HG03571 (cell line): ENCODE data around the gene L3MBTL1.

Source experiments
- ATAC-seq: cut with Tn5 transposase; IDR thresholded peaks from one replicate; pipeline ENCODE4 v1.9.1; 2021; ENCODE audit not compliant: unreplicated experiment

L3MBTL1 gene

DNA sequence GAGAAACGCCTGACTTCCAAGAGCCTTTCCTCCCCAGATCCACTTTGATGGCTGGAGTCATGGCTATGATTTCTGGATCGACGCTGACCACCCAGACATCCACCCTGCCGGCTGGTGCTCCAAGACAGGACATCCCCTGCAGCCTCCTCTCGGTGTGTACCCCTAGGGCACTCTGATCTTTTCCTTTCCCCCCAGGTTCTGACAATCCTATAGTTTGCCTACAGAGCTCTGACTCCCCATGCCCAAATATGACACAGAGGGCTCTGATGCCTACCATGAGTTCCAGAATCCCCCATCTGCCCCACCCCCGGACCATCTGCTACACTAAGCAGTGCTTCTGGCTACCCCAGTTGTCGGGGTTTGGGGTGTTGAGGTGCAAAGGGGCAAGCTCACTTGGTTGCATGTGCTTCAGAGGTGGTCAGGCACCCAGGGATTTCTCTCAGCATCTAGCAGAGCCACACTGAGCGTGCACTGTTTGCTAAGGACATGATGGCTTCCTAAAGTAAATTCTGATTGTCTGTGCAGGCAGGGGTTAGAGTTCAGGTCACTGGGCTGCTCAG is 27.4 kb downstream of the L3MBTL1 start:
- ATAC-seq, result no peak

DNA sequence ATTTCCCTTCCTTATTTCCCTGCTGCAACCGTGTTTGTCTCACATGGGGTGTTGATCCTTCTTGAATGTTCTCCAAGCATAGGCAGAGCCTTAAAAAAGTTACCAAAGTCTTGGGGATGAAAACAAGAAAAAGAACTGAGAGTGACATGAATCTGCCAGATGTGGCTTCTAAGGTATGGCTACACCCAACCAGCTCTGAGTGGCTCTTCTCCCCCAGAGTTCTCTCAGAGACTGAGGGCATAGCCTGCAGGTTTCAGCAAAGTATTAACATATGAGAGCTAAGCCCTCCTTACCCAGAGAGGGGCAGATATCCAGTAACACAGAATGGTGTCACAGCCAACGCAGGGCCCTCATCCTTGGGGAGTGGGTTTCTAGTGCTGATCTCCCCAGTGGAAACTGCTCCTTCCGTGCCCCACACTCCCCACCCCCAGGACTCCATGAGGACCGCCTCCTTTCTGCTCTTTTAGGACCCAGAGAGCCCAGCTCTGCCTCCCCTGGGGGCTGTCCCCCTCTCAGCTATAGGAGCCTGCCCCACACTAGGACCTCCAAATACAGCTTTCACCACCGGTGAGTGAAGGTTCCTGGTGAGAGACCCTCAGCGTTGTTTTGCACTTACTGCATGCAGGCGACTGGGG is 28.0 kb downstream of the L3MBTL1 start:
- ATAC-seq, result no peak

DNA sequence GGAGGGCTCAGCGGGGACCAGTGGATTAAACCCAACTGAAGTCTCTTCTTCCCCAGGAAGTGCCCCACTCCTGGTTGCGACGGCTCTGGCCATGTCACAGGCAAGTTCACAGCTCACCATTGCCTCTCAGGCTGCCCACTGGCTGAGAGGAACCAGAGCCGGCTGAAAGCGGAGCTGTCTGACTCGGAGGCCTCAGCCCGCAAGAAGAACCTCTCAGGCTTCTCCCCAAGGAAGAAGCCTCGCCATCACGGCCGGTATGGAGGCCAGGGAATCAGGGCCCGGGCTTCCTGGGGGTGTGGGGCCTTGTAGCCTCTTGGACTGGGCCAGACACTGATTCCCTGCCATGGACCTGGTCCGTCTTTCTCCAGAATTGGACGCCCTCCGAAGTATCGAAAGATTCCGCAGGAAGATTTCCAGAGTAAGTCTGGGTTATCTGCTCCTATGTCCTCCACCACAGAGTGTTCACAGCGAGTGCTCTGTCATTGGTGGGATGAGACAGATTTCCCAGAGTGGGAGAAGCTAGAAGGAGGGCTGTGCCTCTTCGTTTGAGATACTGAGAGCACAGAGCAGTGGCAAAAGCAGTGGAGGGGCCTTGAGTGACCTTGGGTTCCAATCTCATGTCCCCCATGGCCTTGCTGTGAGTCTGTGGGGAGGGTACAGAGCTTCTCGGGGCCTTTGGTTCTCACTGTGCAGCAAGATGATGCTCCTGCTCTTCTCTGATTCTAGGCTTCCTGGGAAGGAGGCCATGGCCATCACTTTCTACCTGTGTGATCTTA is 28.7 kb downstream of the L3MBTL1 start:
- ATAC-seq, result no peak

DNA sequence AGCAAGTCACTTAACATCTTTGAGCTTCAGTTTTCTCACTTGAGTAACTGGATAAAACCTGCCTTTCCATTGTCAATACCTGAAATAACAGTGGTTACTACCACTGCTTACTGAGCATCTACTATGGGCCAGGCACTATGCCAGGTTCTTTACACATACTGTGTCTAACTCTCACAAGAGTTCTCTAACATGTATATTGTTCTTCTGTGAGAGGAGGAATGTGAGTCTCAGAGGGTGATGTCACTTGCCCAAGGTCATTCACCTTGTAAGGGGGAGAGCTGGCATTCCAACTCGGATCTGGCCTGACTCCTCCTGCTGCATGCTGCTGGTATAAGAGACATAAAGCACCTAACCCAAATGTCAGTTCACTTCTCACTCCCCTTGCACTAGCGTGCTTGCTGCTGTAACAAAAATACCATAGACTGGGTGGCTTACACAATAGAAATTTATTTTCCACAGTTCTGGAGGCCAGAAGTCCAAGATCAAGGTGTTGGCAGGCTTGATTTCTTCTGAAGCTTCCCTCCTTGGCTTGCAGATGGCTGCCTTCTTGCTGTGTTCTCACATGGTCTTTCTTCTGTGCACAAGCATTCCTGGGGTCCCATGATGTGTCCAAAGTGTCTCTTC is 29.4 kb downstream of the L3MBTL1 start:
- ATAC-seq, result no peak

DNA sequence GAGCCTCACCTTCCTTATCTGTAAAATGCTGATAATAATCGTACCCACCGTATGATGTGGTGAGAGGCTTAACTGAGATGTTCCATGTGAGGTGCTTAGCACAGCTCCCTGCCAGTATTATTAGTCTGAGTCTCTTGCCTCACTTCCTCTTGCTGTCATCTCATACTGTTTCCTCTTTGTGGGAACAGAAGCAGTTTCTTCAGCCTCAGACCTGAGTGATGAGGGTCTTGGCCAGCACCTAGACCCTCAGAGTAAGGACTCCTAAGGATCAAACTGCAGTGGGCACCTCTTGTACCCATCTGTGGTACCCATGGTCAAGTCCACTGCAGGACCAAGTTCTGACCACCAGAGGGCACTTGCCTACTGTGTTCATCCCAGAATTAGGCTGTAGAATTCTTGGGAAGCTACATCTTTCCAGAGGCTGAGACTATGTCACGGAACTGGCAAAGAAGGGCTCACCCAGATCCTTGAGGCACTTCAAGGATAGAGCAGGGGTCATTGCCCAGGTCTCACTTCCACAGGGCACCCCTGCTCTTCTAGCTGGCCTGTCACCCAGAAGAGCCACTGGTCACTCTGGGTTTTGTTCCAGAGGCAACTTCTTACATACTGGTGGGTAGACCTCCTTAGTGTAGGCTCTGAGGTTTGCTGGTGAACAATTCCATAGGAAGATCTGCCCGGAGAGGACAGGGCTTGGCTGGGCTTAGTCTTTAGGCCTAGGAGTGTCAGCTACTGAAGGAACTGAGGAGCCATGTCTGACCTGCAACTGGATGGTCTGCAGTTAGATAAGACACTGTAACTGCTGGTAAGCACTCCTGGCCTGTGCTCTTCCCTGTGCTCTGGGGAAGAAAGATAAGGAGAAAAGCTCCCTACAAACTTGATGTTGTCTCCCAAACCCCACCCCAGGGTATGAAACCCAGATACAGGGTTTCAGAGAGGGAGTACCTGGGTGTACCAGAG is 30.7 kb downstream of the L3MBTL1 start:
- ATAC-seq, result no peak

DNA sequence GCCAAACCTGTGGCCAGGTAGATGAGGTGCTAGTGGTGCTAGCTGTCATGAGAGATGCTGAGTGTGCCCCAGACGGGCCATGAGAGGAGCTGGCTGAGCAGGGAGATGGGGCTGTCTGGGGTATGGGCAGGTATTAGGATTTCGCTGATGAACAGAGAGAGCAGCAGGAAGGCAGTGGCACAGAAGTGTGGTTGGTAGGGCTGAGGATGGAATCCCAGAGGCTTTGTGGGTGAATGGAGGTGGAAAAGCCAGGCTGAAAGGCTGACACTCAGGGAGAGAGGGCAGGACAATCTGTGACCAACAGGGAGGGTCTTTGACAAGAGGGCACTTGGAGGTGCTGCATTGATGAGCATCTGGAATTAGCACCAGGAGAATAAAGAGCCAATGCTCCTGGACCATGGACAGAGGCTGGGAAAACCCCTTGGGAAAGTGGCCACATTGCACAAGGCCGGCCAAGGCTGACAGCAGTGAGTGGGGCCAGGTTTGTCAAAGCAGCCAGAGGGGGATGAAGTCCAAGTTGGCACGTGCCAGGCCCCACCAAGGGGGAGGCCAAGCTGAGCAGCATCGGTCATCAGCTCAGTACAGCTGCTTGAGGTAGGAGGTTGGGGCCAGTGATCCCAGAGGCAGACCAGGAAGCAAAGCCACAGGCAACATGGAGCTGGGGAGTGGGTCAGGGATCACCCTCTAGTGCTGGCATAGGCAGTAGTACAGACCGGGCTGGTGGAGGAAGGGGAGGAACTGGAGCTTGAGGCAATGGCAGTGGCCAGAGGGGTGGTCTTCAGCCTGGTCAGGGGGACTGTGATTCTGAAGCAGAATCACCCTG is 31.6 kb downstream of the L3MBTL1 start:
- ATAC-seq, result no peak

DNA sequence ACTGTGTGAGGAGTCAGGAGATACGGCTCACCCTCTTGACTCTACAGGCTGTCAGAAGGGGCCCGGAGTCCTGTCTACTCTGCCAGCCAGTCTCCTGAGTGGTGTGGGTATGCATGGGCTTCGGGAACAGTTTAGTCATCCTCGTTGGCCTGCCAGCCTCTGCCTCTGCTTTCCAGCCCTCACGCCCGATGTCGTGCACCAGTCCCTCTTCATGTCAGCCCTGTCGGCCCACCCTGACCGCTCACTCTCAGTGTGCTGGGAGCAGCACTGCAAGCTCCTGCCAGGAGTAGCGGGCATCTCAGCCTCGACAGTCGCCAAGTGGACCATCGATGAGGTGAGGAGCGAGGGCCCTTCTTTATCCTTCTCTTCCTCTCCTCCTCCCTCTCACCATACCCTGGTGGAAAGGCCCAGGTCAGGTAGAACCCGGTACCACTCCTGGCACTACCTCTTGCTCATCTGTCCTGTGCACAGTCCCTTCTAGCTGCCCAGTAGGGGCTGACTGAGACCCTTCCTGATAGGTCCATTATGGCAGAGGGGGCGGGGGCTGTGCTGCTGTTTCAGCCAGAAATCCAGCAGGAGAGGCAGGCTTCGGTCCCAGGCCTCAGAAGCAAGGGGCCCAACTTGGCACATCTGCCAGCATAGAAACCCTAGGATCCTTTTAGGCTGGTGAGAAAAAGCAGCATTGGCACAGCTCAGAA is 32.6 kb downstream of the L3MBTL1 start:
- no peak for ATAC-seq

DNA sequence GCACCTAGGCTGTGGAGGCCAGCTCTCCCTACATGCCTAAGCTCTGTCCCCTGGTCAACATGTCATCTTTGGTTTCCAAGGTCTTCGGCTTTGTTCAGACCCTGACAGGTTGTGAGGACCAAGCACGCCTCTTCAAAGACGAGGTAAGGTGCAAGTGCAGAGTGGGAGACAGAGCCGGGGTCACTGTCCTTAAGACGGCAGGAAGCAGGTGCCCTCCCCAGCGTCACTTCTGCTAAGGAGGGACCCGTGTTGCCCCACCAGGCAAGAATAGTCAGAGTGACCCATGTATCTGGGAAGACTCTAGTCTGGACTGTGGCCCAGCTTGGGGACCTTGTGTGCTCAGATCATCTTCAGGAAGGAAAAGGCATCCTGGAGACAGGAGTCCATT is 33.2 kb downstream of the L3MBTL1 start:
- no peak for ATAC-seq

DNA sequence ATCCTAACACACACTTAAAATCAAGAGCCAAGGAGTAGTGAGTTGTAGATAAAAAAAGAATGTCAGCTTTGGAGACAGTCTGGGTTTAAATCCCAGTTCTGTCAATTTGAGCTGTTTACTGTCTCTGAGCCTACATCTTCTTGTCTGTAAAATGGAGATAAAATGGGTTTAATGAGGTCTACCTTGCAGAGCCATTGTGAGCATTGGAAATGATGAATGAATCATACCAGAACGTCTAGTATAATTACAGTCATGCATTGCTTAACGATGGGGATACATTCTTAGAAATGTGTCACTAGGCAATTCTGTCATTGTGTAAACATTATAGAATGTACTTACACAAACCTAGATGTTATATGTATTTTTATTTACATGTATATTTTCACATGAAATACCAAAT is 33.7 kb downstream of the L3MBTL1 start:
- ATAC-seq, result no peak

DNA sequence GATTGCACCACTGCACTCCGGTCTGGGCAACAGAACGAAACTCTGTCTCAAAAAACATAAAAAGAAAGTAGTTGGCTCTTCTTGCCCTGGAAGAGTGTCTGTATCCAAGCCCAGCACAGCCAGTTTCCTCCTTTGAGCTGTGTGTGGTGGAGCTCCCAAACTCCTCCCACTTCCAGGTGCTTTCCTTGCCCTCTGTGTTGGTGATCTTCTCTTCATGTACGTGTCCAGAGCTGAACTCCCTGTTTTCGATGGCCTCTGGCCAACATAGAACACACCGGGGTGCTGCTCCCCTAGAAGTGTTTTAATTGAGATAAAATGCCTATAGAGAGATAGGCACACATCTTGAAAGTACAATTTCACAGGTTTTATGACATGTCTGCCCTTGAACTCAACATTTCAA is 34.7 kb downstream of the L3MBTL1 start:
- ATAC-seq, result no peak

DNA sequence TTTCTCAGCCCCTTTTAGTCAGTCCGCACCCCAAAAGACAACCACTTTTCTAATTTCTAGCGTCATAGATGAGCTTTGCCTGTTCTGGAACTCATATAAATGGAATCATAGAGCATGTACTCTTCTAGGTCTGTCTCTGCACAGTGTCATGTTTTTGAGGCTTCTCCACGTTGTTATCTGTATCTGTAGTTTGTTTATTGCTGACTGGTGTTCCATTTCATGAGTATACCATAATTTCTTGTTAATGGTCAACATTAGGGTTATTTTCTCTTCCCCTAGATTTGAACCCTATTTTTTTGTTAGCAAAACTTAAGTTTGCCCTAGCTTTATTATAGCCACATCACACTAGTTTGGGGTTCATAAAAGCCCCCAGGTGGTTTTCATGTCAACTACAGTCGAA is 35.2 kb downstream of the L3MBTL1 start:
- no peak for ATAC-seq

DNA sequence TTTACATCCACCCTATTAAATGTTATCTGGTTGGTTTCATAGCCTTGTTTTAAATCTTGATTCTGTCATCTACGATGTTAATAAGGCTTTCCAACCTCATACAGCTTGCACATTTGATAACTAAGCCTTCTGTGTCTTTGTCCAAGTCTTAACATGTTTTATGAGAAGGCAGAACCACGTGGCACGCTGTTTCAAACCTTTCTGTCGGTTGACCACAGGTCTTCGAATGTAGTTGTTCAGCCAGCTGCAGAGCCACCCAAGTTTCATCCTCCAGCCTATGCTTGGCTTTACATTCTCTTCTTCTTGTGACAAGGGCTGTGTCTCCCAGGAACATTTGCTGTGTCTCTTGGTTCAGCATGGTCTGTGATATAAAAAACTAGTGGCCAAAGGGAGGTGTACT is 35.6 kb downstream of the L3MBTL1 start:
- ATAC-seq, result no peak

DNA sequence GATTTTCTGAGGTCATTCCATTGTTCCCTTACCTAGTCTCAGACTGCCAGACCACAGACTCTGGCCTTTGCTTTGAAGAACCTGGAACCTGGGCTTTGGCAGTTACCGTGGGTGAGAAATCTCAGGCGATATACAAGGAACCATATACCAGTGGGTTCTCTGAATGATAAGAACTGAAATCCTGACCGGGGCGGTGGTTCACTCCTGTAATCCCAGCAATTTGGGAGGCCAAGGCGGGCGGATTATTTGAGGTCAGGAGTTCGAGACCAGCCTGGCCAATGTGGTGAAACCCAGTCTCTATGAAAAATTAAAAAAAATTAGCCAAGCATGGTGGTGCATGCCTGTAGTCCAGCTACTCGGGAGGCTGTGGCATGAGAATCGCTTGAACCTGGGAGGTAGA is 37.0 kb downstream of the L3MBTL1 start:
- no peak for ATAC-seq

DNA sequence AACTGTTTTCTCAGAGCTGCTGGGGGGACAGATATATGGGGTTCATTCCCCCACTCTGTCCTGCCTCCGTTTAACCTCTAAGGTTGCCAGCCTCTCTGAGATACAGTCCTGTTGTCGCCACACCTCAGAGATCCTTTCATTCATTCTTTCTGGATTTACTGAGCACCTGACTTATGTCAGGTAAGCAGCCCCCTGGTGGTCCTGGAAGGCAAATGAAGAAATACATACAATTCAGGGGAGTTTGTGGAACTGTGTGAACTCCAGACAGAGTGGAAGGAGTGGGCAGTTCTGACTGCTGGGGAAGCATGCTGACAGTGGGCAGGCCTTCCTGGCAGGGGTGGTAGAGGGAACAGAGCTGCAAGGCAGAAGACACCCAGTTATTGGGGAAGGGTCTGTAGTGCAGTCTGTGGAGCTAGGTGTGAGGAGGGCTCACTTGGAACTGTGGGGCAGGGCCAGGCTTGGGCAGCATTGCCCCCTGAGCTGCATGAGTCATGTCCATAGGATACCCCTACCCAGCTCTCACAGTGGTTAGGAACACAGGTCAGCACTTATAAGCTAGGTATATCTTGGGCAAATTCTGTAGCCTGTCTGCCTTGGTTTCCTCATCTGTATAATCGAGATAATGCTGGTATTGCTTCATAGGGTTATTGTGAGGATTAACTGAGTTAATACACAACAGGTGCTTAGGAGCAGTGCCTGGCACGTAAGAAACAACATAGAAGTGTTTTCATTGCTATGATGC is 38.5 kb downstream of the L3MBTL1 start:
- ATAC-seq, result no peak

DNA sequence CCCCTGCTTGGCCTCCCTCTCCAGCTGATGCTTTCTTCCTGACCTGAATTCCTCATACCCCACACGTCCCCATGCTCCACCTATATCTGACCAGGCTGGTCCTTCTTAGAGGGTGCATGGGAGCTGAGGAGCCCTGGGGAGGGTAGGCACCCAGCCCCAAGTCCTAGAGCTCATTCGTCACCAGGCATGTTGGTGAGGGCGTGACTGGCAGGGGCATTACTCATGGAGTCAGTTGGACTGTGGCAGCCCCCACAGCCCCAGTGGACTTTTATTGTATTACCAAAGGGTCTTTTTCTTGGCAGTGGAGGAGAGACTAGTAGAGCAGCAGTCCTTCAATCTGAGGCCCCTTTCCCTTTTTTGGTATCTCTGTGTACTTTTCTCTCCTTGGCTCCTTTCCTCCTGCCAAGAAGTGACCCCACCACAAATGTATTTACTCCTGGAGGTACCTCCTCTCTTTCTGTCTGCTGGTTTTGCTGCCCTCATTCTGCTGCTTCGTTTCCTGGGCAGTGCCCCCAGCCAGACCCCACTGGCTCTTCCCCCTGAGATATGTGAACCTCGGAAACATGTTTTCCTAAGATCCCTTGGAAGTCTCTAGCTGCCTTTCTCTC is 40.9 kb downstream of the L3MBTL1 start:
- no peak for ATAC-seq

DNA sequence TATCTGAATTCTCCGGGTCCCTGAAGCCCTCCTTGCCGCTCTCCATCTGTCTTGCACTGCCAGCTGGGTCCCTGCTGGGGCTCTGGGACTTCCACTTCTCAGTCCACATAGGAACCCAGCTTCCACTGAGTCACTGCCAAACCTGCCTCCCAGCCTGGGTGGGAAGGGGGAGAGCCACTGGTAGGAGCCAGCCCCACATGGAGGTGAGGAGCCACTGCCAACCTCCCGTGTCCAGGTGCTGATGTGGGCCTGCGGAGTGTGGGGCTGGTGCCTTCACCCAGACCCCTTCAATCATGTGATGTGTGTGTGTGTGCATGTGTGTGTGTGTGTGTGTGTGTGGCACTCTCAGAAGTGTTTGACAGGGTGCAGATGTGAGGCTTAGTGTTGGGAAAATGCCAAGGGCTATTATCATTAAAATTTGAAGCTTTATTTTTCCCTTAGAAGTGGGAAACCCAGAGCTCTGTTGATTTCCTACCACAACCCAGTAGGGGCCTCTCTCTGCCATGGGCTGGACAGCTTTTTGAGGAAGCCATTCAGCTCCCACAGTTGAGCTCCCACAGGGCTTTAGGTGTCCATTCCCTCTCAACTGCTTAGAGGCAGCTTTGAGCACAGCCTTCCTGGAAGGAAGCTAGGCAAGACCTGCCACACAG is 42.0 kb downstream of the L3MBTL1 start:
- no peak for ATAC-seq

DNA sequence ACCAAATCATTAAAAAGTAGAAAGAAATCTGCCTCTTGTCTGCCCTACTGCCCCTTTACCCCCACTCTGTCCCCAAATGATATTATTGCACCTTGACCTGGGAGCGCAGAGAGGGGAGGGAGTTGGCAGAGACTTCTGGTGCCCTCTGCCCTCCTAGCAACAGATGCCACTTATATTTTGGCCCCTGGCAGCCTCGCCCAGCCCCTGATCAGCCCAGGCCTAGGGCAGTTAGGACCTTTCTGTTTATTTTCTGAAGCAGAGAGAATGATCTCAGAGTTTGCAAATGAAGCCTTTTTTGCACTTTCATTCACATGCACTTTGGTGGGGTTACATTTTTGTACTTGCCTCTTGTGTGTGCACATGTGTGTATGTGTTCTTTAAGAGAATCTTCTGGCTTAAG is 43.0 kb downstream of the L3MBTL1 start:
- ATAC-seq, result no peak

DNA sequence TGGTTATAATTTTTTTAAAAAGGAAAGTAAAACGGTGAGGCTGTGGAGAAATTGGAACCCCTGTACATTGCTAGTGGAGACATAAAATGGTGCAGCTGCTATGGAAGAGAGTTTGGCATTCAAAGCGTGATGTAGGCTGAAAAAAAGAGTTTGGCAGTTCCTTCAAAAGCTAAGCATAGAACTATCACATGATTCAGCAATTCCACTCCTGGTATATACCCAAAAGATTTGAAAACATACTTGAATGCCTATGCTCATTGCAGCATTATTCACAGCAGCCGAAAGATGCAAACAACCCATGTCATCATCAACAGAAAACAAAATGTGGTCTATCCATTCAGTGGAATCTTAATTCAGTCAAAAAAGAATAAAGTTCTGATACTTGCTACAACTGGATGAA is 46.9 kb downstream of the L3MBTL1 start:
- ATAC-seq, result no peak
